ENCODE measurements around the gene CEP55. TPM values are rescaled to one million over a fixed set of nuclear protein-coding genes. Genes with fewer than 3 reads are reported as not detected.
"Not testable (repeated sequence)": the region's sequence is repeated elsewhere in the genome, so short reads cannot be mapped to it uniquely, and the experiment has no call there.

CEP55 gene
- total RNA-seq, 1 donor from 2014 or later = 17.8 TPM

DNA sequence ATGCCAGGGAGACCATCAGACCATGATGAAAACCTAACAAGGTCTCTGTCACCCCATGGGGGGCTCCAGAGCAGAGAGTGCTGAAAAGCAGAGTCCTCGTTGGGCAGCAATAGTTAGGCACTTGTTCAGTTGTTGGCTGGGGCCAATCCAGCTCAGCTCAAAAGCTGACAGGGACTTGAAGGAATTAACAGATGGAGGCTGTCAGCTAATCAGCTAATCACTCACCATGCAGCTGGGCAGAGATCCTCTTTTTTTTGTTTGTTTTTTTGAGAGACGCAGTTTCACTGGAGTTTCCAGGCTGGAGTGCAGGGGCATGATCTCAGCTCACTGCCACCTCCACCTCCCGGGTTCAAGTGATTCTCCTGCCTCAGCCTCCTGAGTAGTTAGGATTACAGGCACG lies 18.1 kb downstream of the CEP55 start:
- ATAC-seq = no peak

DNA sequence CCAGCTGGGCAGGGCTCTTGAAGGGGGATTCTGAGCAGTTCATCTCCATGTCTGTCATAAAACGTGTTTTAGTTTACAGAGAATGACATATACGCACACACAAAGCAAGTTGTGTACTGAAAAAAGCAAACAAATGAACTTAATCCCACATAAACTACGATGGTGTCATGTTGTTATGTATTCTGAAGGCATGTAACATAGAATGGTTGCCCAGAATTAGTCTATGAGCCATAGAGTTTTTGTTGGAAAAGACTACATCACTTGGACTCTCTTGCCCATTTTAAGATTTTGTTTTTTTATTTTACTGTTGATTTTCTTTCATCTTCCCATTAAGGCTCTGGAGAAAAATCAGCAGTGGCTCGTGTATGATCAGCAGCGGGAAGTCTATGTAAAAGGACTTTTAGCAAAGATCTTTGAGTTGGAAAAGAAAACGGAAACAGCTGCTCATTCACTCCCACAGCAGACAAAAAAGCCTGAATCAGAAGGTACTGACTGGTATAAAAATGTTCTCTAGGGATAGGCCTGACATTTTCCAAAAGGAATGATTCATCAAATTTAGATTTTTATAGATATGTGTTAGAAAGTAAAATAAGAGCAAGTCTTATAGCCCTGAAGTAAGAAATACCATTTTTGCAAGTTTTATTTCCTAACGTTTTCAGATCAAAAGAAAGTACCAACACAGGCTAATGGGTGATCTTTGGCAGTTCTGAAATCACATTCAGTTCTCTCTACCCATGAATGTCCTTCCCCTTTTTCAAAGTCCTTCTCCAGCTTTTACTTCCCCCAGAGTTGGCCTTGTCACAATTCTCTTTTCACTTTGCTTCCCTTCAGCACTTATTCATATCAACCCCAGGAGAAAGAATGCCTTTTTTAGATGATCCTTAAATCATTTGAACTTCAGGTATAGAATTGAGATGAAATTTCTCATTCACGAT lies 18.9 kb downstream of the CEP55 start:
- no peak for ATAC-seq

DNA sequence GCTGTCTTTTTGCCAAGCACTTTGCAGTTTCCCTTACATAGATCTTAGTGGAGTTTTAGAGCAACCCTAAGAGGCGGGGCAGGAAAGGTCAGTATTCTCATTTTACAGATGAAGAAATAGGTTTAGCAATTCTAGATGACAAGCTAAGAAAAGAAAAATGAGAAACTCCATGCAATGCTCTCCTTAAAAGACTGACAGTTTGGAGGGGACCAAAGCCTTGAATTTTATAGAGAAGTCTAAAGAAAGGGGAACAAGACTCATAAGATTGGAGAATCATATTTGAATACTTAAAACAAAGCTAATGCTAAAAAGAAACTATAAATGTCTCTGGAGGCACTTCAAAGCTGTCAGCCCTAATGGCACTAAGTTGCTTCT lies 19.6 kb downstream of the CEP55 start:
- ATAC-seq = no peak

DNA sequence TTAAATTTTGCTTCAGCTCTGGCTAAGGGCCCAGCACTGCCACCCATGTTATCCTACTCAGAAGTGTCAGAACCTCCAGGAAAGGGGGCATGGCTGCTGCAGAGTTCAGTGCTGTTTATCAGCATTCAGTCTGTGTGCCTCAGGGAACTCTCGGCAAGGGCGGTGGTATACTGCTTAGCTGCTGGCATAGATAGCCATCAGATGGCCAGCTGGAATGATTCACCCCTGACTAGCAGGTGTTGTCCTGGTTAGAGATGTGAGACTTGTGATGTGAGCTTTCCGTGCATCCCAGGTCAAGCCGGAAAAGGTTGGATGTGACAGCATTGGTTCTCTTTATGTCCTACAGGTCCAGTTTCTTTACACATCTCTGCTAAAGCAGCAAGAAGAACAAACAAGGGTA lies 22.1 kb downstream of the CEP55 start:
- no peak for ATAC-seq

DNA sequence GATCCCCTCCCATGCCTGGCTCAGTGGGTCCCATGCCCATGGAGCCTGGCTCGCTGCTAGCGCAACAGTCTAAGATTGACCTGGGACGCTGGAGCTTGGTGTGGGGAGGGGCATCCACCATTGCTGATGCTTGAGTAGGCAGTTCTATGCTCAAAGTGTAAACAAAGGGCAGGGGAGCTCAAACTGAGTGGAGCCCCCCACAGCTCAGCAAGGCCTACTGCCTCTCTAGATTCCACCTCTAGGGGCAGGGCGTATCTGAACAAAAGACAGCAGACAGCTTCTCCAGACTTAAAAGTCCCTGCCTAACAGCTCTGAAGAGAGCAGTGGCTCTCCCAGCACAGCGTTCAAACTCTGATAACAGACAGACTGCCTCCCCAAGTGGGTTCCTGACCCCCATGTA lies 38.9 kb downstream of the CEP55 start:
- no peak for ATAC-seq

DNA sequence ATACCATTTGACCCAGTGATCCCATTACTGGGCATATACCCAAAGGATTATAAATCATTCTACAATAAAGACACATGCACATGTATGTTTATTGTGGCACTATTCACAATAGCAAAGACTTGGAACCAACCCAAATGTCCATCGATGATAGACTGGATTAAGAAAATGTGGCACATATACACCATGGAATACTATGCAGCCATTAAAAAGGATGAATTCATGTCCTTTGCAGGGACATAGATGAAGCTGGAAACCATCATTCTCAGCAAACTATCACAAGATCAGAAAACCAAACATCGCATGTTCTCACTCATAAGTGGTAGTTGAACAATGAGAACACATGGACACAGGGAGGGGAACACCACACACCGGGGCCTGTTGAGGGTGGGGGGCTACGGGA lies 44.5 kb downstream of the CEP55 start:
- not testable (repeated sequence) for ATAC-seq

DNA sequence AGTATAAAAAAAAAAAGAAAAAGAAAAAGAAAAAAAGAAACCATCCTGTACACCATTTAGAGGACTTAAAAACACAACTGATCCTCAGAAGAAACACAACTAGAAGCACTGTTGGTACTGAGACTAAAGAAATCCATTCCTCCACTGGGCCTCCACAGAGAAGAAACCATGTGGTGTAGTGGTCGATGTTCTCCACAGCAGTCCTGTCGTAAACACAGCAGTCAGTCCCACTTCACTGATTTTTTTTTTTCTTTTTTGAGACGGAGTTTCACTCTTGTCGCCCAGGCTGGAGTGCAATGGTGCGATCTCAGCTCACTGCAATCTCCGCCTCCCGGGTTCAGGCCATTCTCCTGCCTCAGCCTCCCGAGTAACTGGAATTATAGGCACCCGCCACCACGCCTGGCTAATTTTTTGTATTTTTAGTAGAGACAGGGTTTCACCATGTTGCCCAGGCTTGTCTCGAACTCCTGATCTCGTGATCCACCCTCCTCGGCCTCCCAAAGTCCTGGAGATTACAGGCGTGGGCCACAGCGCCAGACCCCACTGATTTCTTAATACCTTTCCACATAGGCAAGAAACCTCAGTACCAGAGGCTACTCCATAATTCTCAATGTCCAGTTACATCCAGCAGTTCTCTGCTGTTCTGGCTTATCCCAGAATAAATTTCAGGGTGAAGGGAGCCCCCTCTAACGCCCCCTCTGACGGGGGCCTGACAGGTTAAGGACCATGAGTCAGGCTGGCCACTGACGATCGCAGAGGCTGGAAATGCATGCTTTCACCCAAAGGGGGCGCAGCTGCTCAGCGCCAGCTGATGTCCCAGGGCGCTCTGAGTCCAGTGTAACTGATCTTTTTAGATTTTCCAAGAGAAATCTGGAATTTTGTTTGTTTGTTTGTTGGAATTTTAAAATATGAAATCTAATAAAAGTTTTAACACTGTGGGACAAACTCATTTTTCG lies 45.3 kb downstream of the CEP55 start:
- ATAC-seq = peak; percentile 58

DNA sequence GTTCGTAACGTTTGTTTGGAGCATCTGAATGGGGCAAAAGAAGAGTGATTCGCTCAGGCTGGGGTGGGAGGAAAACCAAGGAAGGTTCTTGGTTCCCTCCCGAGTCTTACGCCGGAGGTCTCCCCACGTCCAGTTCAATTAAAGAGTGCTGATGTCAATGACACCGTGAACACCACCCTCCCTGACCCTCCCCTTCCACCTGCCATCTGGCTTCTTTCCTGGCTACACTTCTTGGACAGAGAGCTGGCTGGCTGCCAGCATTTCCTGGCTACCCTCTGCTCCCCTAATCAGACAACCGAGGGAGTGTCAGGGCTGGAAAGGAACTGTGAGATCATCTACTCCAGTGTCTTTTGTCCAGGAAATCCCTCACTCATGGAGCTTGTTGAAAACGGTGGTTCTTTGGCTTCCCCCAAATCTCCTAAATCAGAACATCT lies 46.0 kb downstream of the CEP55 start:
- ATAC-seq = no peak

DNA sequence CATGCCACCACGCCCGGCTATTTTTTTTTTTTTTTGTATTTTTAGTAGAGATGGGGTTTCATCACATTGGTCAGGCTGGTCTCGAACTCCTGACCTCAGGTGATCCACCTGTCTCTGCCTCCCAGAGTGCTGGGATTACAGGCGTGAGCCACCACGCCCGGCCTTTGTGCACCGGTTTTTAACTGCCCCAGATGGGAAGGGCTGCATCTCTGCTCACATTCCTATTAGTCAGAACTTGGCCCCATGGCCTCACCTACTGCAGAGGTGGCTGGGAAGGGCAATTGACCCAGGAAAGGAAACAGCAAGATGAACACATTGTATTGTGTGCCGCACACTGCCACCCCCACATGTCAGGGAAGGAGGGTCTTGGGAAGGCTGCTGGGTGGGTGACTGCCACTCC lies 50.6 kb downstream of the CEP55 start:
- not testable (repeated sequence) for ATAC-seq

DNA sequence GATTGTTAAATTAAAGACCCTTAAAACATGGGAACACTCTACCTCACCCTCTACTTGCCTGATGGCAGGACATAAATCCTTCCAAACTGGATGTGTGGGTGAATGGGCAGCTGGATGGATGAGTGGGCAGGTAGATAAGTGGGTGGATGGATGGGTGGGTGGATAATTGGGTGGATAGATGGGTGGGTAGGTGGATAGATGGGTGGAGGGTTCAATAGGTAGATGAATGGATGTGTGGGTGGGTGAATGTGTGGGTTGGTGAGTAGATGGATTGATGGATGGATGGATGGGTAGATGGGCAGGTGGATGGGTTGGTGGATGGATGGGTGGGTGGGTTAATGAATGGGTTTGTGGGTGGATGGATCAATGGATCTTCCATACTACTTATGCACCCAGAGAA lies 51.1 kb downstream of the CEP55 start:
- no peak for ATAC-seq

DNA sequence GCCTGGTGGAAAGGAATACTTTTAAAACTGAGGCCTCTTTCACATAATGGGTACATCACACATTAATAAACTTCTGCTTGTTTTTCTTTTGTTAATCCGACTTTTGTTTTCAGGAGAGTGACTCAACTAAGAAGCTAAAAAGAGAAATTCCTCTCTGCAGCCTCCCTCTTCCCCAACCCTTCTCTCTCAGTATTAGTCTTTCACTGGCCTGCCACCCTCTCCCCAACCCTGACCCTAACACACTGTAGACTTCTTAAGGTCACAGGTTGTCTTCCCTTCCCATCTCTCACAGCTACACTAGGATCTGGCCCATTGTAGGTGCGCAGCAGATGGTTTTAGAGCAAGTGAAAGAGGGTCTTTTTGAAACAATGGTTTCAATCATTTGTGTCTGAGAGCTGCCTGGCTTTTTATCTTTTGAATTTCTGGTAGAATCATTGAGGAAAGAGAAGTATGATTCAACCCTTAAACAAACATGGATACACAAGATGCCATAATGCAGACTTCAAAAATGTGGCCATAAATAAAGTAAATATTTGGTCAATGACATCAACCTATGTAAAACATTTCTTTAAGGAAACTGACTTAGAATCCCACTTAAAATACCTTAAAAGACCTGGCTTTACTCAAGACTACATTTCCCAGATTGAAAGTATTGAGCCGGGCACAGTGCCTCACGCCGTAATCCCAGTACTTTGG lies 52.1 kb downstream of the CEP55 start:
- no peak for ATAC-seq

DNA sequence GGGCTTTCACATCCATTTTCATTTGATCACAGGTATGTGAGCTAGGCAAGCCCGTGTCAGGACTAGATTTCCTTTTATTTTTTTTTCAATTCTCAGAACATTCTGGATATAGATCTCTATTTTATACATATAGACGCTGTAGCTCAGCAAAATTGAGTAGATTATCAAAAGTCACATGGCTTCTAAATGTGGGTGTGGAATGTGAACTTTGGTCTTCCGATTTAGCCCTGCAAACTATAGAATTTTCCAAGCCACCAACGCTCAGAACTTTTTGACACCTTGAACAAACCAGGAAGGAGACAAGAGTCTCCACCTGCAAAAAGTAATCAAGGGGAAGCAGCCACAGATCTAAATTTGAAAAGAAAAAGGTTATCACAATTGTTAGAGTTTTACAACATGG lies 54.2 kb downstream of the CEP55 start:
- ATAC-seq = no peak

DNA sequence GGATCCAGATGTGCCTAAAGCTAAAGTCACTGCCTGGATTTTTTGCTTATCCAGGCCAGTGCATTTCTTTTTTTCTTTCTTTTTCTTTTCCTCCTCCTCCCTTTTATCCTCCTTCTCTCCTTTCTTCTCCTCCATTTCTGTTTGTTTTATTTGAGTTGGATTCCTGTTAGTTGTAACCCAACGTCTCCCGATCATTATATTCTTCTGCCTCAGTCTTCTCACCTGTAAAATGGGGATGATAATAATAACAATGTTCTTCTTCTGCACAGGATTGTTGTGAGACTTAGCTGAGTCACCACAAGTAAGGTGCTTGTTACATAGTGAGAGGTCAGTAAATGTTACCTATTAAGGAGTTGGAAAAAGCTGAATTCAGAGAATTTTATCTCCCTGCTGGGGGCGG lies 56.4 kb downstream of the CEP55 start:
- ATAC-seq = no peak

DNA sequence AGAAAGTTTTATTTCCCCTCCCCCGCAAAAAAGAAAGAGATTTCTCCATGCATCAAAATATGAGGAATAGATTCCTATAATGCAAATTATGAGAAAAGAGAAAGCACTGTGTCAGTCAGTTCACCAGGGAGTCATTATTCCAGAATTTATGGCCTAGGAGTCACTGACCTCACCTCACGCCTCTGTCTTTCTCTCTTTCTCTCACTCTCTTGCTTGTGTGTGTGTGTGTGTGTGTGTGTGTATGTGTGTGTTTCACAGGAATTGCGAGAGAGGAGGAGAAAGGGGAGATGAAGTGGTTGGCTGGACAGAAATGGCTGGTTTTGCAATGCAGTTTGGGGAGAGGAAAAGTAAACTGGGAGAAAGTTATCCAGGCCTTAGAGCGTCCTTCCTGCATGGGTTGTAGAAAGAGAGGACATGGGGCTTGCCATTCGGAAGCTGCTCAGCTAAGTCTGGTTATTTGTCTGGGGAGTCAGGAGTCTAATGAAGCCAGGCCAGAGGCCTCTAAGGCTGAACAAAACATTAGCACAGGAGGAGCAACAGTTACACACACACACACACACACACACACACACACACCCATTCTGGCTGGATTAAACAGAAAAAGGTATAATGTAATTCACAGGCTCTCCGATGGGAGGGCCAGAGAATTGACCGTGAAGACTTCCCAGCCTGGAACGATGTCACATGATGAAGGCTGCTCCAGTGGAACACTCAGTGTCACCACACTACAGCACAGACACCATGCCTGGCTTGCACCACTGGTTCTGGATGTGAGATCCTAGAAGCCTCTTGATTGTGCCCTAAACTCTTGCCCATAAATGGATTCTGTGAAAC lies 57.3 kb downstream of the CEP55 start:
- ATAC-seq = no peak

DNA sequence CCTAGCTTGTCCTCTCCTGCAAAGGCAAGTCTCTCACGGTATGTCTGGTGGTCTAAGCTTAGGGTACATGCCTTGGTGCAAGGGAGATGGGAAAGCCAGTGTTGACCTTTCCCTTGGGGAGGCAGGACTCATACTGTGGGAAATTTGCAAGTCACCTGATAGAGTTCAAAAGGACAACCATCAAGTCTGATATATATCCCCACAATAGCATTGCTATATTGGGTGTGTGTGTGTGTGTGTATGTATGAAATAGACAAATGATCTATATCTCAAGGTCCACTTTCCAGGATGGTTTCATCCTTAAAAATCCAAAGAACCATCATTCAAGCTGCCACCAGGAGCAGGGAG lies 57.9 kb downstream of the CEP55 start:
- no peak for ATAC-seq

DNA sequence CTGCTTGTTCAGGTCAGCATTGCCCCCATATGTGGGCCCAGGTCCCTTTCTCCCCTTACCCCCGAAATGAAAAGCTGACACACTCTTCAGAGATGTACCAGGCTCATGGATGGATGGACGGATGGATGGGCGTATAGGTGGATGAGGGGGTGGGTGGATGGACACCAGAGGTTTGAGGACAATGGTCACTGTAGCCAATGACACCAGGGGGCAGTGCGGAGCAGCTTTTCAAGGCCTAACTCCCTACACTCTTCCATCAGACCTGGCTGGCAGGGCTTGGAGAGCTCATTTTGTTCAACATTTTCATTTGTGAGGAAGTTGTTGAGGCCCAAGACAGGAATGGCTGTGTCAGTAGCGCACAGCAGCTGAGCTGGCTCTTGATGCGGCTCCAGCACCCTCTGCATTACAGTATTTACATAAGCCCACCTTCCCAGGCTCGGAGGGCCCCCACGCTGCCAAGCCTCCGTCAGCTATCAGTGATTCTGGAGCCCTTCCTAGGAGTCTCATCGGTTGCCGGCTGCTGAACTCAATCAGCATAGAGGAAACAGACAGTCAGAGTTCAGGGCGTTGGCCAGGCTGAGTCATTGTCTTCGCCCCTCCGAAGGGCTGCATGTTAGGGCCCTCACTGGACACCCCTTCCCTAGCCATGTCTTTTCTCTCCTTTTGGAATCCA lies 58.5 kb downstream of the CEP55 start:
- peak; percentile 69 for ATAC-seq

DNA sequence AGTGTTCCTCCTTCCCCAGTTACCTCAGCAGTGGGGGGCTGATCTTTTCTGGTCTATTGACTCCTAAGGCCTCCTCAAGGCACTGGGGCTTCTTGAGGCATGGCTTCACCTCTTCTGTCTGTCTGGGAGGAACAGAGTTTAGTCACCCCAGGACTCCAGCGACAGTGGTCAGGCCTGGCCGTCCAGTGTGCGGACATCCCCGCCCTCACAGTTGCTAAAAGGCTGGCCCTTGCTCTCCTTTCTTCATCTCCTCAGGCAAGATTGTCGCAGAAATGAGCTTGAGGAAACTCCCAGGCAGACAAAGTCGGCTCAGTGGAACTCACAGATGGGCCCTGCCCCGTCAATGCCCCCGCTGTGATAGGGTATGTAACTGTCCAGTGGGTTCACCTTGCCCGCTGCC lies 63.1 kb downstream of the CEP55 start:
- no peak for ATAC-seq

DNA sequence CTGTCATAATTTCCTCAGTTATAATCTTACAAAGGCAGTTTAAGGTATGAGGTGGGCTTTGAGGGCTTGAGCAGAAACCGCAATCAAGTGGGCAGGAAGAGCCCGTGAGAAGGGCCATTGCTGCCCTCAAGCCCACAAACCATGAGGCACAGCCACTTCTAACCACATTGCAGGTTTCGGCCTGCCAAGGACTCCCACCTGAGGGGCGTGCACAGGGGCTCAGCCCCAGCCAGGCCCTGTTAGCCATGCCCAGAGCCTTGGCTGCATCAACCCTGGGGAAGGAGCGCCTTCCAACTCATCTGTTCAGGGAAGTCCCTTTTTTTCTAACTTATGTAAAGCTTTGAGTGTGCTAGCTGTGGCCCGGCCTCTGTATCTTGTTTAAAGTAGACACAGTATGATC lies 64.1 kb downstream of the CEP55 start:
- no peak for ATAC-seq

DNA sequence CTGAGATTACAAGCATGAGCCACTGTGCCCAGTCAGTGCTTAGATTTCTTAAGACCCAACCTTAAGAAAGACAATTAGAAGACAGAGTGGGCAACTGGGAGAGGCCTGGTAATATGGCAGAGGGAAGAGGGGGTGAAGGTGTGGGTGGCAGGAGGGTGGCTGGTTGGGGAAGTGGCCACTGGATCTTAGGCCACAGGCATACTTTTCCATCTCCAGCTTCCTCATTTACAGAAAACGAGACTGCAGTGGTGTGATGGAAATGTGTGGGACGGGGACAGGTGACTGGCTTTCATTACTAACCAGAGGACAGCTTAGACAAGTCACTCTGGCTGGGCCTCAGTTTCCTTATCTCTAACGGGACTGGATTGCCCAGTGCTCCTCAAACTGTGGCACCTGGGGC lies 69.0 kb downstream of the CEP55 start:
- no peak for ATAC-seq

DNA sequence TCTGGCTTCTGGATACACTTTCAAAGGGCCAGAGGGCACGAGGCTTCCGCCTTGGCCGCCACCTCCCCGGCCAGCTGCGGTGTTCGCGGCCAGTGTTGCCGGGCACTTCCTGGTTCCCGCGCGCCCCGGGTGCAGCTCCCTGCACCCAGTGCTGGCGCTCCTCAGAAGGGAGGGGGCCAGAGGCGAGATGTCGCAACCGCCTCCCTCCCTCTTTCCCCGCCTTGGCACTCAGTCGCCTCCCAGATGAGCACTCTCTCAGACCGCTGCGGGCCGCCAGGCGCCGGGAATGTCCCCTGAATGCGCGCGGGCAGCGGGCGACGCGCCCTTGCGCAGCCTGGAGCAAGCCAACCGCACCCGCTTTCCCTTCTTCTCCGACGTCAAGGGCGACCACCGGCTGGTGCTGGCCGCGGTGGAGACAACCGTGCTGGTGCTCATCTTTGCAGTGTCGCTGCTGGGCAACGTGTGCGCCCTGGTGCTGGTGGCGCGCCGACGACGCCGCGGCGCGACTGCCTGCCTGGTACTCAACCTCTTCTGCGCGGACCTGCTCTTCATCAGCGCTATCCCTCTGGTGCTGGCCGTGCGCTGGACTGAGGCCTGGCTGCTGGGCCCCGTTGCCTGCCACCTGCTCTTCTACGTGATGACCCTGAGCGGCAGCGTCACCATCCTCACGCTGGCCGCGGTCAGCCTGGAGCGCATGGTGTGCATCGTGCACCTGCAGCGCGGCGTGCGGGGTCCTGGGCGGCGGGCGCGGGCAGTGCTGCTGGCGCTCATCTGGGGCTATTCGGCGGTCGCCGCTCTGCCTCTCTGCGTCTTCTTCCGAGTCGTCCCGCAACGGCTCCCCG lies 70.2 kb downstream of the CEP55 start, which contains the start of gene FFAR4:
TSS of gene FFAR4 (plus strand) at position 231 of the 842 bp plus-strand sequence. CDS start at position 287, 56 bp downstream.
- no peak for ATAC-seq
